GM19025 (cell line): ENCODE measurements around the gene SLC19A1.
A peak's percentile ranks its signal among the peaks of the same experiment; 100 is the strongest.

Source experiments
- ATAC-seq: cut with Tn5 transposase; IDR thresholded peaks from one replicate; pipeline ENCODE4 v1.9.1; 2021; ENCODE audit warnings: mild to moderate bottlenecking, low read depth, moderate library complexity; ENCODE audit not compliant: unreplicated experiment

The SLC19A1 gene

GRCh38 chr21:45546636-45547544 lies 4.7 kb upstream of the SLC19A1 start:
- no peak for ATAC-seq

- no peak for ATAC-seq
Measured at GRCh38 chr21:45545691-45546531, 3.7 kb upstream of the SLC19A1 start.

GRCh38 chr21:45545236-45545570 lies 3.0 kb upstream of the SLC19A1 start:
- no peak for ATAC-seq

DNA sequence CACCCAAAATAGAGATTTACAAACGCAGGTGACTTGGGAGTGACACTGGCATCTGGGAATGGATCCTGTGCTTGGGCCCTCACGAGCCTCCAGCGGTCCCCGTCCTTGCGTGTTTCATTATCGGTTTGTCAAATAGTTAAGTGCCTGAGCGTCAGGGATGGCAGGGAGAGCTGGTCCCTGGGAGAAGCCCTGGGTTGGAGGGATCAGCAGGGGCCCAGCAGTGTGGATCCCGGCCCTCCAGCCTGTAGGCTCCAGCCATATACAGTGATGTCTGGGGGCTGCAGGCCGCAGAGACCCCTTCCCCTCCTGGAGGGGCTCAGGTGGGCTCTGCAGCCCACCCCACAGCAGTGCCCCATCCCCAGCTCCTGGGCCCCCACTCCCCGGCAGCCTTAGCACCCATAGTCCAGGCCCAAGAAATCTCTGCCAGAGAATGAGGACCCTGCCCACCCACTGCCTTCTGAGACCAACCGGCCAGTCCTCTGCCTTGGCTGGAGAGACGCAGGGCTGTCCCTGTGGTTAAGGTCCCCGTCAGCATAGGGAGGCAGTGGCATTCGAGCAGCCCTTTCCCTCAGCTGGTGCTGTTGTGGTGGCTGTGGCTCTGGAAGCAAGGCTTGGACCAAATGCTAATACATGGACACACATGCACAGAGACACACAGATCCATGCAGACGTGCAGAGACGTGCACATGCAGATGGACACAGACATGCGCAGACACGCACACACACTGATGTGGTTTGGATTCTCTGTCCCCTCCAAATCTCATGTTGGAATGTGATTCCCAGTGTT lies 2.4 kb upstream of the SLC19A1 start:
- no peak for ATAC-seq

DNA sequence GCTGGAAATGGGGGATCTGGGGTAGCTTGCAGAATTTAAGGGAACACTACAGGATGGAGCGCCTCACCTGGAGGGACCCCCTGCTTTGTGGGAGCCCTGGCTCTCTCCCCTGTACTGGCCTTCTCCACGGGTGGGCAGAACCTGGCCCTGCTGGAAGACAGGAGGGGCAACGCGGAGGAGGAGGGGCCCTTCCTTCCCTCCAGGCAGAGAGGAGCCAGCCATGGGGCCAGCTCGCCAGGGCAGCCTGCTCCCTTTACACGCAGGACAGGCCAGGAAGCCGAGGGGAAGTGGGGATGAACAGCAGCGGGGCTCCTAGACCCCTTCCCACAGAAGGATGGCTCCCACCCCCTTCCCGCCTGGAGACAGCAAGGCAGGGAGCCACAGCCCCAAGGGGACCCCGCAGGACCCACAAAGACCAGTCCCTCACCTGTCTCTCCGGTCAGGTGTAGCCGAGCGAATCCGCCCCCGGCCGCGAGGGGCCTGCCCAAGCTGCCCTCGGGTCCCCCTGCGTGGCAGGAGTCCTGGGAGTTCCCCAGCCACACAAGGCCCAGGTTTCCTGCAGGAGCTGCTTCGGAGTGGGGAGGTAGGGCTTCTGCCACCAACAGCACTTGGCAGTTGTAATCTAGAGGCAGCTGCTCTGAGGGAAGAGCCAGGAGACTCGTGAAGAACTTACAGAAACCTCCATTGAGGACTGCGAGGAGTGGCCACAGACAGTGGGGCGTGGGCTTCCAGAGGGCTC lies 1.6 kb upstream of the SLC19A1 start:
- no peak for ATAC-seq

DNA sequence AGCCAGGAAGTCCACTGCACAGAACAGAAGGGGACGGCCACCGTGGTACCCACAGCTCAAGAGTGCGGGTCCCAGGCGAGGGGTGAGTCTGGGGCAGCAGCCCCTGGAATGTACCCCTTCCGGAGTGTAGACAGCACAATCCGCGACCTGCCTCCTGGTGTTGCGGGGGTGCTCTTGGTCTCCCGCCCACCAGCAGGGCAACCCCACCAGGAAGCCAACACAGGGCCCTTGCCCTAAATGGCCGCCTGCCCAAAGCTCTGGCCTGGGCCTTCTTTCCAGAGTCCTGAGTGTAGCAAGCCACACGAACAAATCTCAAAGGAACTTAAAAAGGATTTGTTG lies 1.1 kb upstream of the SLC19A1 start:
- ATAC-seq, result no peak

DNA sequence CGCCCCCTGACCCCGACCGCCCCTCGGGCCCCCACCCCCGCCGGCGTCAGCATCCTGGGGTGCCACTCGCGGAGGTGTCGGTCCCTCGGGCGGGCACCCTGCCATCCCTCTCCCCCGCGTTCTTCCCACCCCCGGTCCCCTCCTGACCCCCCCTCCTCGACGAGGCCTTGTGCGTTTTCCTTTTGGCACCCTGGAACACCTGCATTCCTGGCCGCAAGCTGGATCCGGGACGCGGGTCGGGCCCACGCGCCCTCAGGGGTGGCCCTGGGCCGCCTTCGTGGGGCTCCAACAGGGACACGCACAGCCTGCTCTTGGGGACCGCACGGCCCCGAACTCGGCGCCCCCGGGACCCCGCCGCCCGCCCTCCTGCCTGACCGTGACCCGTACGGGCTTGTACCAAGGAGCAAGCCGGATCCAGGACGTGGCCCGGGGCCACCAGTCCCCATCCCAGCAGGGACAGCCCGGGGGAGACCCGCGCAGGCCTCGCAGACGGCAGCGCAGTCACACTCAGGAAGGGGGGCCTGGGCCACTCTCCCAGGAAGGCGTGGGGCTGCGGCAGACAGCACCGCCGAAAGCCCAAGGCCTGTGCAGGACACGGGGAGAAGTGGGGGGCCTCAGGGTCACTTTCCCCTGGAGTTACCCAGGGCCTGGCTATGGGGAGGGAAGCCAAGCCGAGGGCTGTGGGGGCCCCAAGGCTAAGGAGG lies 579 bp upstream of the SLC19A1 start:
- peak; percentile 21 for ATAC-seq

DNA sequence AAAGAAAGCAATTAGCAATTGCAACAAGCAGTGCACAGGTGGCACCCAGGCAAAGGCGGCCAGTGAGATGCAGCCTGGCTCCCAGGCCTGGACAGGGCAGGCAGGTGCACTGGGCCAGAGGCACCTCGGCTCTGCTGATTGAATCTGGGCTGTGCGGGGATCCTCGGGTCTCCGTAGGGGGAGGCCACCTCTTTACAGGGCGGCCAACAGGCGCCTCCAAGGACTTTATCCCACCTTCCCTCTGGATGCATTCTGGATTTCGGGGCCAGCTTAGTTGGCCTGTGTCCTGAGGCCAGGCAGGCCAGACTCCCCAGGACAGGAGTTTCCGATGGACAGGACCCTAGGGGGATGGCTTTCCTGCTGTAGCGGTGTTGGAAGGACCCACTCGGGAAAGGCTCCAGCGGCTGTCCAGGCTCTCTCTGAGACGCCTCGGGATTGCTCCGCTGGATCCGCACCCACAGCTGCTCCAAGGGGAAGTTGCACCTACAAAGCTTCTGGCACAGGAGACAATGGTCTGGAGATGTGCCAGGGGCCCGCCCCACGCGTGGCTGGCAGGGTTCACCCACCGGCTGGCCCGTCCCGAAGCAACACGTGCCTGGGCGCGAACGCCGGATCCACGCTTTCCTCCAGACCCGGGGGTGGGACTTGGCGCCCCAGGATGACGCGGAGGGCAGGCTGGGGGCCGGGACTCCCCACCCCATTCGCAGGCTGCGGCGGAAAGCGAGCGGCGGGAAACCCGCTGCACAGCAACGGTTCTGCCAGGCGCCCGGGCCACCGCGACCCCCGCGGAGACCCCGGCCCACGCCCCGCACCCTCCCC lies 810 bp downstream of the SLC19A1 start:
- ATAC-seq, result no peak

DNA sequence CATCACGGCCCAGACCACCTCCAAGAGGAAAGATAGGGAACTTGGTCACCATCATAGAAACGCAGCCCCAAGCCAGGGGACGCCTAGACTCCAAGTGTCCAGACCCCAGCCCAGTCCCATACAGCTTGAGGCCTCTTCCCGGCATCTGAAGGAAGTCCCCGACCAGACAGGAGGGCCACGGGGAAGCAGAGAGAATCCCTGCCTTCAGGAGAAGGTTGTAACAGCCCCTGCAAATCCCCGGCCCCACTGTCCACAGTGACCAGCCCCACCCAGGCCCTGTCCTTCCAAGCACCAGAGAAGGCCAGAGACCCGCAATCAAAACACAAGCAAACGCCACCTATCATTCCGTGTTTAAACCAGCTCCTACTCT lies 1.7 kb downstream of the SLC19A1 start:
- no peak for ATAC-seq

- no peak for ATAC-seq
Measured at GRCh38 chr21:45539796-45540600, 2.2 kb downstream of the SLC19A1 start.

GRCh38 chr21:45539046-45539795 lies 3.0 kb downstream of the SLC19A1 start:
- no peak for ATAC-seq

DNA sequence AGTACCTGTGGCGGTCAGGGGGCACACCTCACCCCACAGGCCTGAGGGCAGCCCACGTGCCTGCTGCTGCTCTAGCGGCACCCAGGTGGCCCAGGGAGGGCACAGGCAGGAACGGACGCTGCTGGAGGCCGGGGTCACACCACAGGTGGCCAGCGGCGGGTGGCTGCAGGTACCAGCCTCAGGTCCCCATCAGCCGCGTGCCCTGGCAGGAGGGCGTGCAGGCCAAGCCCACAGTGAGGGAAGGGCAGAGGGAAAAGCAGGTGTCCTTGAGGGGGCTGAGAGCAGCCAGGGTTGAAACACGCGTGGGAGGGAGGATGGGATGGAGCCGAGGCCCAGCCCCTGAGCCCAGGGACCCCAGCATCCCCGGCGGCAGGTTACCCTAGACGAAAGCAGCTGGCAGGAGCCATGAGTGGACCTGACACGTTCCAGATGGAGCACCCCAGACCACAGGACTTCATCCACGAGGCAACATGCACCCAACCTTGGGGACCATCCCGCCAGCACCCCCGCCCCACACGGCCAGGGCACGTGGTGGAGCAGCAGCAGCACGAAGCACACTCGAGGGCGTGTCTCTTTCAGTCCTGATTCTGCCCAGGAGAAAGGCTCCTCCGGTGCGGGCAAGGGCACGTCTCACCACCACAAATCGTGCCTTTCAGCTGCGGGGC lies 3.7 kb downstream of the SLC19A1 start:
- no peak for ATAC-seq

DNA sequence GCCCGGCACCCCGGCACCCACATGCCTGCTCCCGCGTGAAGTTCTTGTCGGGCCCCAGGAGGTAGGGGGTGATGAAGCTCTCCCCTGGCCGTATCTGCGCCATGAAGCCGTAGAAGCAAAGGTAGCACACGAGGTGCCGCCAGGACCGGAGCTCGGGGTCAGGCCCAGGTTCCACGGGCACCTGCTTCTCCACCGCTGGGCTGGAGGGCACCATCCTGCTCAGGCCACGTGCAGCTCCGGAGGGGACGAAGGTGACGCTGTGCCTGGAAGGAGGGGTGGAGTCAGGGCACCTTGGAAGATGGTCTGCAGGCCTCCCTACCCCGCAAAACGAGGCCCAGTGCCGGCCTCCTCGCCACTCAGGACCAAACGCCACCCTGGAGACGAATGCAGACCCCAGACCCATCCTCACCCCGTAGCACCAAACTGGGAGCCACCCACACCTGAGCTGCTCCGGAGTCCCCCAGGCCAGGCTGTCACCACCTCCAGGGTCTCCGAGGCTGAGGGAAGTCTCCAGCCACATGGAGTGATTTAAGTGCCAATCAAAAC lies 4.4 kb downstream of the SLC19A1 start:
- no peak for ATAC-seq

DNA sequence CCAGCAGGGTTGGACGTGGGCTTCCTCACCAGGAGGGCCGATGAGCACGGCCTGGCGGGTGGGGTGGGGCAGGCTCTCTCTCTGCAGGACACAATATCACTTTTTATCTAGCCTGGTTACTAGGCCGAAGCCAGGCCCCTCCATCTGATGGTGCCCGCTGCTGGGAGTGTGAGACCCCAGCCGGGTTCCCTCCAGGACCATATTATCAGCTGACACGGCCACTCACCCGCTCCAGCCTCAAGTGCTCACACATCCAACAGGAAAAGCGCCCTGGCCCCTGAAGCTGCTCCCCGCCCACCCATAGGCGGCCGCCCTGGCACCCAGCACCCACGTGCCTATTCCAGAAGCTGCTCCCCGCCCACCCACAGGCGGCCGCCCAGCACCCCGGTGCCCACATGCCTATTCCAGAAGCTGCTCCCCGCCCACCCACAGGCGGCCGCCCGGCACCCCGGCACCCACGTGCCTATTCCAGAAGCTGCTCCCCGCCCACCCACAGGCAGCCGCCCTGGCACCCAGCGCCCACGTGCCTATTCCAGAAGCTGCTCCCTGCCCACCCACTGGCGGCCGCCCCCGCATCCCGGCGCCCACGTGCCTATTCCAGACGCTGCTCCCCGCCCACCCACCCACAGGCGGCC lies 5.0 kb downstream of the SLC19A1 start:
- ATAC-seq, result no peak

DNA sequence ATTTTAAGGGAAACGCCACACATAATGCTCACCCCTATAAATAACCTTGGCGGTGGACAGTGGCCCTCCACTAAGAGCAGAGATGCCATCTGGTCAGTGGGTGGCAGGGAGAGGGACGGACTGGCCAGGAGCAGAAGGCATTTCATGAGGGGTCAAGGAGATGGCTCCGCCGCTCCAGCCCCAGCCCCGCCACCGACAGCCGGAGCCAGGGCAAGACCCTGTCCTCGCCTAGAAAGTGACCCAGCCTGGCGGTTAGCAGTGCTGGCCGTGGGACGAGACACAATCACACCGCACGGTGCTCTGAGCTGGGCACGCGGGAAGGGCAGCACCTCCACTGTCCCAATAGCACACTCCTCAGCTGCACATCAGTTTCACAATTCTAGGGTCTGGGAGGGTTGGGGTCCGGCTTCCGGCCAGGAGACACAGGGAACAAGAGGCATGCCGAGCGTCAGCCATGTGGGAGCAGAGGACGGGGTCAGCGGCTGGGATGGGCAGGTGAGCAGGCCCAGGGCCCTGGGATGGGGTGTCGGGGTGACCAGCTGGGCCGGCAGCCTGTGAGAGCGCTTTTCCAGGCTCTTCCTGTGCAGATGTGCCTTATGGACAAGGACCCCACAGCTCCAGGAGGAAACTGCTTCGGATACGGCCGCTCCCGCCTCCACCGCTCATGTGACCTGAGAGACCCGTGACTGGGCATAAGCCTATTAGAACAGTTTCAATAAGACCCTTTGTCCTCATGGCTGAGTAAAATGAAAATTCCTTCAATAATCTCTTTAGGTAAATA lies 5.7 kb downstream of the SLC19A1 start:
- ATAC-seq, result no peak
